Measurements from ENCODE around the gene NUDT14. TPM values are rescaled to one million over a fixed set of nuclear protein-coding genes. Genes with fewer than 3 reads are reported as not detected.

NUDT14 gene
- polyA plus RNA-seq, 1 donor from 2014 or later = 55.0 TPM

GRCh38 chr14:105156414-105157375, 24.4 kb downstream of the NUDT14 start:
- no peaks in the 10 kb centered on the region for H3K36me3 ChIP-seq (ENCODE audit: insufficient read depth, low read length)
- H3K9me2 ChIP-seq (ENCODE audit: insufficient read depth, low read length) = no peaks in the 10 kb centered on the region
- no peaks in the 10 kb centered on the region for H3K27me3 ChIP-seq (ENCODE audit: insufficient read depth, low read depth, low read length)
- H3F3A ChIP-seq (ENCODE audit: insufficient read depth, low read length, poor library complexity, severe bottlenecking) = no peaks in the 10 kb centered on the region
- H3K9ac ChIP-seq (ENCODE audit: low read length) = no peak overlapping the region
- H3K4me3 ChIP-seq (ENCODE audit: low read length) = no peak overlapping the region
- H4K20me1 ChIP-seq (ENCODE audit: insufficient read depth) = no peaks in the 10 kb centered on the region
- H3K27ac ChIP-seq (ENCODE audit: low read length) = no peak overlapping the region
- no peak for TF ChIP-seq CTCF (IDR thresholded peaks at IDR 0.05; ENCODE audit: poor library complexity, severe bottlenecking)
- TF ChIP-seq RAD21 (conservative IDR thresholded peaks at IDR 0.05) = no peak
- TF ChIP-seq MXI1 (conservative IDR thresholded peaks at IDR 0.05; ENCODE audit: poor library complexity, severe bottlenecking) = no peak
- TF ChIP-seq TAF1 (IDR thresholded peaks at IDR 0.05; ENCODE audit: low read depth) = no peak
- TF ChIP-seq POLR2AphosphoS5 (IDR thresholded peaks at IDR 0.05) = no peak
- no peak for TF ChIP-seq EZH2 (IDR thresholded peaks at IDR 0.05; ENCODE audit: borderline replicate concordance, insufficient read depth, low read length, poor library complexity, severe bottlenecking)
- TF ChIP-seq SMC3 (conservative IDR thresholded peaks at IDR 0.05; ENCODE audit: poor library complexity) = no peak
- no peak for TF ChIP-seq REST (IDR thresholded peaks at IDR 0.05; ENCODE audit: borderline replicate concordance)
- no peaks in the 10 kb centered on the region for H3K79me2 ChIP-seq (replicated peaks; ENCODE audit: insufficient read depth, low read length)
- no peak overlapping the region for H2AFZ ChIP-seq (ENCODE audit: low read depth, low read length)
- H3K9me3 ChIP-seq (ENCODE audit: low read length) = no peaks in the 10 kb centered on the region
- H3K4me2 ChIP-seq (ENCODE audit: low read length) = no peak overlapping the region

GRCh38 chr14:105155681-105156413, 25.3 kb downstream of the NUDT14 start:
- no peak overlapping the region for H3K9ac ChIP-seq (ENCODE audit: low read length)
- H3K9me2 ChIP-seq (ENCODE audit: insufficient read depth, low read length) = no peaks in the 10 kb centered on the region
- H3K4me2 ChIP-seq (ENCODE audit: low read length) = no peak overlapping the region
- TF ChIP-seq CTCF (IDR thresholded peaks at IDR 0.05; ENCODE audit: poor library complexity, severe bottlenecking) (no peak), EP300 (conservative IDR thresholded peaks at IDR 0.05; ENCODE audit: poor library complexity, severe bottlenecking) (no peak), POLR2AphosphoS5 (IDR thresholded peaks at IDR 0.05) (no peak), EZH2 (IDR thresholded peaks at IDR 0.05; ENCODE audit: borderline replicate concordance, insufficient read depth, low read length, poor library complexity, severe bottlenecking) (no peak), REST (IDR thresholded peaks at IDR 0.05; ENCODE audit: borderline replicate concordance) (no peak), MXI1 (conservative IDR thresholded peaks at IDR 0.05; ENCODE audit: poor library complexity, severe bottlenecking) (no peak), TAF1 (IDR thresholded peaks at IDR 0.05; ENCODE audit: low read depth) (no peak), SMC3 (conservative IDR thresholded peaks at IDR 0.05; ENCODE audit: poor library complexity) (no peak), RAD21 (conservative IDR thresholded peaks at IDR 0.05) (no peak)
- no peak overlapping the region for H3K27ac ChIP-seq (ENCODE audit: low read length)
- H3K36me3 ChIP-seq (ENCODE audit: insufficient read depth, low read length) = no peaks in the 10 kb centered on the region
- H3F3A ChIP-seq (ENCODE audit: insufficient read depth, low read length, poor library complexity, severe bottlenecking) = no peaks in the 10 kb centered on the region
- no peaks in the 10 kb centered on the region for H3K9me3 ChIP-seq (ENCODE audit: low read length)
- no peak overlapping the region for H2AFZ ChIP-seq (ENCODE audit: low read depth, low read length)
- no peak overlapping the region for H3K4me3 ChIP-seq (ENCODE audit: low read length)
- H3K79me2 ChIP-seq (replicated peaks; ENCODE audit: insufficient read depth, low read length) = no peaks in the 10 kb centered on the region
- no peaks in the 10 kb centered on the region for H4K20me1 ChIP-seq (ENCODE audit: insufficient read depth)
- H3K27me3 ChIP-seq (ENCODE audit: insufficient read depth, low read depth, low read length) = no peaks in the 10 kb centered on the region

Measured in neural cell (in vitro differentiated cells).